ENCODE data around the gene PAWR. TPM values are rescaled to one million over a fixed set of nuclear protein-coding genes. Genes with fewer than 3 reads are reported as not detected.

Gene PAWR
- total and polyA plus RNA-seq, 9 donors = 26.4 to 125 (median 72.8) TPM

DNA sequence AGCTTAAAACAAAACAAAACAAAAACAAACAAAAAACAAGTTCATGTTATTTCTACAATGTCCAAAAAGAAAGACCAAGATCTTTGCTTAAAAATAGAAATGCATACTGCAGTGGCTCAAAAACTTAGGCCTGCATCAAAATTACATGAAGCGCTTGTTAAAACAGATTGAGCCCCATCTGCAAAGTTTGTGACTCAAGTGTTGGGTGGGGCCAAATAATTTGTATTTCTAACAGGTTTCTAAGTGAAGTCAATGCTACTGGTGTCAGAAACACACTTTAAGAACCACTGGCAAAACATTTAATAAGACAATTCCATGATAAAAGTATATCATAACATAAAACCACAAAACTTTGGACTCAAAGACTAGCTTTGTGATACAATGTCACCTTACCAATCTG is 105.6 kb downstream of the PAWR start:
- no peaks in the 10 kb centered on the region for H3K4me1 ChIP-seq (ENCODE audit: insufficient read depth)
- no peaks in the 10 kb centered on the region for H3K36me3 ChIP-seq
- H3K27ac ChIP-seq = no peak overlapping the region
- intact Hi-C loops (cut with DNase I) = no loop called here
- H3K27me3 ChIP-seq = no peaks in the 10 kb centered on the region
- WGBS, 3 donors = 93 to 100% (median 97%) methylated on average over 1 of the region's 1 CpG
- H3K9me3 ChIP-seq = no peaks in the 10 kb centered on the region
- no peak for DNase-seq
- no peak overlapping the region for H3K4me3 ChIP-seq
- TF ChIP-seq, protein P1, sequence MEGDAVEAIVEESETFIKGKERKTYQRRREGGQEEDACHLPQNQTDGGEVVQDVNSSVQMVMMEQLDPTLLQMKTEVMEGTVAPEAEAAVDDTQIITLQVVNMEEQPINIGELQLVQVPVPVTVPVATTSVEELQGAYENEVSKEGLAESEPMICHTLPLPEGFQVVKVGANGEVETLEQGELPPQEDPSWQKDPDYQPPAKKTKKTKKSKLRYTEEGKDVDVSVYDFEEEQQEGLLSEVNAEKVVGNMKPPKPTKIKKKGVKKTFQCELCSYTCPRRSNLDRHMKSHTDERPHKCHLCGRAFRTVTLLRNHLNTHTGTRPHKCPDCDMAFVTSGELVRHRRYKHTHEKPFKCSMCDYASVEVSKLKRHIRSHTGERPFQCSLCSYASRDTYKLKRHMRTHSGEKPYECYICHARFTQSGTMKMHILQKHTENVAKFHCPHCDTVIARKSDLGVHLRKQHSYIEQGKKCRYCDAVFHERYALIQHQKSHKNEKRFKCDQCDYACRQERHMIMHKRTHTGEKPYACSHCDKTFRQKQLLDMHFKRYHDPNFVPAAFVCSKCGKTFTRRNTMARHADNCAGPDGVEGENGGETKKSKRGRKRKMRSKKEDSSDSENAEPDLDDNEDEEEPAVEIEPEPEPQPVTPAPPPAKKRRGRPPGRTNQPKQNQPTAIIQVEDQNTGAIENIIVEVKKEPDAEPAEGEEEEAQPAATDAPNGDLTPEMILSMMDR (IDR thresholded peaks at IDR 0.05) = no peak
- no peak for TF ChIP-seq POLR2A (IDR thresholded peaks at IDR 0.05)
- no peak for TF ChIP-seq EP300 (IDR thresholded peaks at IDR 0.05)

DNA sequence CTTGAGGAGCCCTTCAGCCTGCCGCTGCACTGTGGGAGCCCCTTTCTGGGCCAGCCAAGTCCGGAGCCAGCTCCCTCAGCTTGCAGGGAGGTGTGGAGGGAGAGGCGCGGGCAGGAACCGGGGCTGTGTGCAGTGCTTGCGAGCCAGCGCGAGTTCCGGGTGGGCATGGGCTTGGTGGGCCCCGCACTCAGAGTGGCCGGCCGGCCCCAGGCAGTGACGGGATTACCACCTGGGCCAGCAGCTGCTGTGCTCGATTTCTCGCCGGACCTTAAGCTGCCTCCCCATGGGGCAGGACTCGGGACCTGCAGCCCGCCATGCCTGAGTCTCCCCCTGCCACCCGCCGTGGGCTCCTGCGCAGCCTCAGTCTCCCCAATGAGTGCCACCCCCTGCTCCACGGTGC is 116.9 kb downstream of the PAWR start:
- 98 to 100% (median 99%) methylated on average over 19 to 22 of the region's 22 CpGs for WGBS, 3 donors
- Histone ChIP-seq H3K27me3 (no peaks in the 10 kb centered on the region), H3K4me1 (ENCODE audit: insufficient read depth) (no peaks in the 10 kb centered on the region), H3K4me3 (no peak overlapping the region), H3K36me3 (no peaks in the 10 kb centered on the region), H3K27ac (no peak overlapping the region), H3K9me3 (peaks cover 0 to 5% of the 10 kb centered on the region in 2 donors)
- intact Hi-C loops (cut with DNase I) = no loop called here
- no peak for TF ChIP-seq EP300 (IDR thresholded peaks at IDR 0.05)
- TF ChIP-seq, protein P1 (IDR thresholded peaks at IDR 0.05) = no peak
- TF ChIP-seq POLR2A (IDR thresholded peaks at IDR 0.05) = no peak
- DNase-seq = no peak

DNA sequence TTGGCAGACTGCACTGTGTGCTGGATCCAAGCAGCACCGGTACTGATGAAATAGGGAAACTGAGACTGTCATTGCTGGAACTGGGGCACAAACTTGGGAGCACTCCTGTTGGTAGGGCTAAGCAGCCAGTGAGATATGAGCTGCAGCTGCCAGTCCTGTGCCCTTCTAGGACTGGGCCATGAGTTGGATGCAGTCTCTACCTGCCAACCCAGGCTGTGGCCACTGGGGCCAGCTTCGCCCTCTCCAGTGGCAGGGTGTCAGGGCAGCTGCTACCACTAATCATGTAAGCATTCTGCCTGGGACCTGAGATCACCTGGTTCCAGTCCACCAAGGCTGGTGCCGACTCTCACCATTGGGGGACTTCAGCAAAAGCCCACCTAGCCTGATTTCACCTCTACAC is 121.1 kb downstream of the PAWR start:
- intact Hi-C loops (cut with DNase I) = no loop called here
- no peak overlapping the region for H3K27ac ChIP-seq
- H3K4me1 ChIP-seq (ENCODE audit: insufficient read depth) = no peaks in the 10 kb centered on the region
- no peak overlapping the region for H3K4me3 ChIP-seq
- no peak for DNase-seq
- WGBS, 3 donors = 94 to 96% (median 95%) methylated on average over 3 of the region's 3 CpGs
- no peaks in the 10 kb centered on the region for H3K36me3 ChIP-seq
- H3K27me3 ChIP-seq = no peaks in the 10 kb centered on the region
- H3K9me3 ChIP-seq = peaks cover 0 to 5% of the 10 kb centered on the region in 2 donors
- TF ChIP-seq POLR2A (IDR thresholded peaks at IDR 0.05) (no peak), EP300 (IDR thresholded peaks at IDR 0.05) (no peak)
- TF ChIP-seq, protein P1 (IDR thresholded peaks at IDR 0.05) = no peak

DNA sequence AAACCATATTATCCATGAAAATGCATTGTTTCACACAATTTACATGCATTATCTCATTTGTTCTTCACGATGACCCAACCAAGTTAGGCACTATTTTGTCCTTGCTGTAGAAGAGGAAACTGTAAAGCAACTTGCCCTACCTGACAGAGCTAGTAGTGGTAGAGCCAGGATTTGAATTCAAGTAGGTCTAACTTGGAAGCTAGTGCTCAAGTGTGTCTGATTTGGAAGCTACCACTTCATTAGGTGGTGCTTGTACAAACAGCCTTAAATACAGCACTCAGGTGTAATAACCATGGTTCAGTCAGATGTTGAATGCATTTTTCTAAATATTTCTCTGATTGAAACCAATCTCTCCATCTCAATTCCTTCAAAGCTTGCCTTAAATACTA is 123.6 kb downstream of the PAWR start:
- H3K4me3 ChIP-seq = no peak overlapping the region
- TF ChIP-seq, protein P1 (IDR thresholded peaks at IDR 0.05) = no peak
- no peaks in the 10 kb centered on the region for H3K36me3 ChIP-seq
- no peaks in the 10 kb centered on the region for H3K4me1 ChIP-seq (ENCODE audit: insufficient read depth)
- DNase-seq = no peak
- intact Hi-C loops (cut with DNase I) = no loop called here
- H3K27ac ChIP-seq = no peak overlapping the region
- WGBS, 3 donors = 87 to 91% (median 89%) methylated on average over 1 of the region's 1 CpG
- no peaks in the 10 kb centered on the region for H3K27me3 ChIP-seq
- H3K9me3 ChIP-seq = peaks cover 0 to 4% of the 10 kb centered on the region in 2 donors
